GM18511 (cell line): ENCODE data around the gene ABRAXAS1.

ENCODE experiments used
- ATAC-seq: cut with Tn5 transposase; IDR thresholded peaks from one replicate; pipeline ENCODE4 v1.9.1; 2021; ENCODE audit warnings: mild to moderate bottlenecking, moderate library complexity; ENCODE audit not compliant: unreplicated experiment

Gene ABRAXAS1

GRCh38 chr4:83454686-83455085 is 30.2 kb downstream of the ABRAXAS1 start:
- no peak for ATAC-seq

- no peak for ATAC-seq
Observed at GRCh38 chr4:83449009-83449408, 35.9 kb downstream of the ABRAXAS1 start.

- no peak for ATAC-seq
Observed at GRCh38 chr4:83440899-83441298, 44.0 kb downstream of the ABRAXAS1 start.

GRCh38 chr4:83440148-83440814 is 44.6 kb downstream of the ABRAXAS1 start:
- ATAC-seq: no peak

GRCh38 chr4:83438719-83439118 is 46.2 kb downstream of the ABRAXAS1 start:
- no peak for ATAC-seq

GRCh38 chr4:83436680-83437079 is 48.2 kb downstream of the ABRAXAS1 start:
- ATAC-seq: no peak

- no peak for ATAC-seq
Observed at GRCh38 chr4:83431200-83431599, 53.7 kb downstream of the ABRAXAS1 start.

- ATAC-seq: no peak
Observed at GRCh38 chr4:83418211-83418610, 66.7 kb downstream of the ABRAXAS1 start.

GRCh38 chr4:83417566-83417965 is 67.3 kb downstream of the ABRAXAS1 start:
- ATAC-seq: no peak

GRCh38 chr4:83413676-83414075 is 71.2 kb downstream of the ABRAXAS1 start:
- no peak for ATAC-seq
